Measurements from ENCODE around the gene TANGO6.
"Not testable (repeated sequence)": the region's sequence is repeated elsewhere in the genome, so short reads cannot be mapped to it uniquely, and the experiment has no call there.

The TANGO6 gene

GRCh38 chr16:68843482-68844210 is at the start of gene TANGO6:
Gene TANGO6, plus strand, starts transcription at chr16:68843531. Its CDS starts 87 bp downstream, at chr16:68843618.
- peak; percentile 80 to 83 (median 80) for DNase-seq (ENCODE audit: low read depth in 2 of 3, low spot score in 2 of 3)

- no peak for DNase-seq (ENCODE audit: low read depth in 2 of 3, low spot score in 2 of 3)
Observed at GRCh38 chr16:68798398-68798797, 44.9 kb upstream of the TANGO6 start.

- DNase-seq (ENCODE audit: low read depth in 2 of 3, low spot score in 2 of 3) = peak in 1 of 3 experiments; percentile 11
Observed at GRCh38 chr16:68800257-68800875, 43.0 kb upstream of the TANGO6 start.

- DNase-seq (ENCODE audit: low read depth in 2 of 3, low spot score in 2 of 3) = no peak
Observed at GRCh38 chr16:68802190-68802589, 41.1 kb upstream of the TANGO6 start.

GRCh38 chr16:68806422-68806821 is 36.9 kb upstream of the TANGO6 start:
- DNase-seq (ENCODE audit: low read depth in 2 of 3, low spot score in 2 of 3) = no peak

- DNase-seq (ENCODE audit: low read depth in 2 of 3, low spot score in 2 of 3) = no peak
Observed at GRCh38 chr16:68806981-68807380, 36.4 kb upstream of the TANGO6 start.

GRCh38 chr16:68814516-68814915 is 28.8 kb upstream of the TANGO6 start:
- no peak for DNase-seq (ENCODE audit: low read depth in 2 of 3, low spot score in 2 of 3)

- no peak for DNase-seq (ENCODE audit: low read depth in 2 of 3, low spot score in 2 of 3)
Observed at GRCh38 chr16:68823401-68824135, 19.8 kb upstream of the TANGO6 start.

GRCh38 chr16:68825427-68825826 is 17.9 kb upstream of the TANGO6 start:
- no peak for DNase-seq (ENCODE audit: low read depth in 2 of 3, low spot score in 2 of 3)

- no peak for DNase-seq (ENCODE audit: low read depth in 2 of 3, low spot score in 2 of 3)
Observed at GRCh38 chr16:68826652-68827051, 16.7 kb upstream of the TANGO6 start.

- DNase-seq (ENCODE audit: low read depth in 2 of 3, low spot score in 2 of 3) = no peak
Observed at GRCh38 chr16:68833251-68833650, 10.1 kb upstream of the TANGO6 start.

GRCh38 chr16:68834550-68834949 is 8.8 kb upstream of the TANGO6 start:
- no peak for DNase-seq (ENCODE audit: low read depth in 2 of 3, low spot score in 2 of 3)

- no peak for DNase-seq (ENCODE audit: low read depth in 2 of 3, low spot score in 2 of 3)
Observed at GRCh38 chr16:68835970-68836369, 7.4 kb upstream of the TANGO6 start.

- no peak for DNase-seq (ENCODE audit: low read depth in 2 of 3, low spot score in 2 of 3)
Observed at GRCh38 chr16:68839831-68840230, 3.5 kb upstream of the TANGO6 start.

GRCh38 chr16:68842964-68843481 is 308 bp upstream of the TANGO6 start:
- not testable (repeated sequence) for DNase-seq (ENCODE audit: low read depth in 2 of 3, low spot score in 2 of 3)

- no peak for DNase-seq (ENCODE audit: low read depth in 2 of 3, low spot score in 2 of 3)
Observed at GRCh38 chr16:68844211-68844564, 857 bp downstream of the TANGO6 start.

- no peak for DNase-seq (ENCODE audit: low read depth in 2 of 3, low spot score in 2 of 3)
Observed at GRCh38 chr16:68848786-68849185, 5.5 kb downstream of the TANGO6 start.

GRCh38 chr16:68850481-68850880 is 7.2 kb downstream of the TANGO6 start:
- DNase-seq (ENCODE audit: low read depth in 2 of 3, low spot score in 2 of 3) = no peak

- DNase-seq (ENCODE audit: low read depth in 2 of 3, low spot score in 2 of 3) = no peak
Observed at GRCh38 chr16:68851601-68852000, 8.3 kb downstream of the TANGO6 start.

GRCh38 chr16:68857479-68857878 is 14.1 kb downstream of the TANGO6 start:
- no peak for DNase-seq (ENCODE audit: low read depth in 2 of 3, low spot score in 2 of 3)

GRCh38 chr16:68859828-68860227 is 16.5 kb downstream of the TANGO6 start:
- no peak for DNase-seq (ENCODE audit: low read depth in 2 of 3, low spot score in 2 of 3)
